CD4-positive, alpha-beta T cell (primary cell): ENCODE data around the gene PLOD3. TPM values are rescaled to one million over a fixed set of nuclear protein-coding genes. Genes with fewer than 3 reads are reported as not detected.

Experiments
- ATAC-seq: fragments of 200-7000 bp; cut with Tn5 transposase; one replicate; pipeline ENCODE4 v1.10.0; 2022; ENCODE audit warnings: mild to moderate bottlenecking; ENCODE audit not compliant: poor library complexity
- CTCF ChIA-PET: fragments of 350-600 bp; sonication (Branson Sonifier 250); formaldehyde crosslinking; loops from one replicate; lab custom pipeline; 2021; ENCODE audit warnings: antibody characterized with exemption, inconsistent platforms; lab: Charles Lee
- POLR2A ChIA-PET: fragments of 350-600 bp; sonication (Branson Sonifier 250); formaldehyde crosslinking; loops from one replicate; lab custom pipeline; 2021; ENCODE audit warnings: antibody characterized with exemption, inconsistent platforms; lab: Charles Lee
- DNase-seq, 14 experiments: peaks; one replicate each; pipeline ENCODE4 v3.0.0-alpha.2; 2013 to 2020; ENCODE audit warnings: mixed read lengths in 2 of 14
- H3K27ac ChIP-seq, 2 donors: one replicate each; pipeline versions ENCODE4 v1.5.1 to v1.7.0; 2013; ENCODE audit warnings: low read length in 2 of 2, low read depth in 1 of 2, mild to moderate bottlenecking in 1 of 2
- H3K27me3 ChIP-seq, 2 experiments: 1 replicate in 1 of 2; 2 replicates in 1 of 2; pipeline versions ENCODE4 v1.6.1 to v1.7.0; 2013; ENCODE audit warnings: low read length in 2 of 2, control low read depth in 1 of 2, mild to moderate bottlenecking in 1 of 2, moderate library complexity in 1 of 2; ENCODE audit not compliant: insufficient read depth in 2 of 2, control insufficient read depth in 1 of 2
- H3K36me3 ChIP-seq: one replicate; pipeline ENCODE4 v1.6.1; 2013; ENCODE audit warnings: low read length, control low read depth; ENCODE audit not compliant: insufficient read depth
- H3K4me1 ChIP-seq: one replicate; pipeline ENCODE4 v1.6.1; 2013; ENCODE audit warnings: low read length, control low read depth; ENCODE audit not compliant: insufficient read depth
- H3K4me3 ChIP-seq: one replicate; pipeline ENCODE4 v1.5.1; 2013; ENCODE audit warnings: mild to moderate bottlenecking, low read length, moderate library complexity
- H3K9me3 ChIP-seq, 2 experiments: 1 replicate in 1 of 2; 2 replicates in 1 of 2; pipeline versions ENCODE4 v1.6.1 to v1.7.0; 2013; ENCODE audit warnings: low read length in 2 of 2, mild to moderate bottlenecking in 2 of 2, control low read depth in 1 of 2, moderate library complexity in 1 of 2; ENCODE audit not compliant: control insufficient read depth in 1 of 2, insufficient read depth in 1 of 2
- H3K27ac Mint-ChIP-seq: one replicate; pipeline ENCODE4 v1.8.0; 2020; ENCODE audit warnings: mixed read lengths
- H3K27me3 Mint-ChIP-seq: one replicate; pipeline ENCODE4 v1.8.0; 2021; ENCODE audit warnings: mixed read lengths
- H3K36me3 Mint-ChIP-seq: one replicate; pipeline ENCODE4 v1.8.0; 2021; ENCODE audit warnings: low read depth, mixed read lengths
- H3K4me1 Mint-ChIP-seq: one replicate; pipeline ENCODE4 v1.8.0; 2021; ENCODE audit warnings: low read depth, mixed read lengths
- H3K4me3 Mint-ChIP-seq: one replicate; pipeline ENCODE4 v1.8.0; 2020; ENCODE audit warnings: mild to moderate bottlenecking, mixed read lengths
- H3K9me3 Mint-ChIP-seq: one replicate; pipeline ENCODE4 v1.8.0; 2020; ENCODE audit warnings: mixed read lengths
- intact Hi-C, 2 experiments: fragments of 100-400 bp; cut with DNase I in 1 of 2; cut with micrococcal nuclease in 1 of 2; formaldehyde crosslinking; loops; one replicate each; pipeline versions ENCODE4 v1.15.1 to v1.9.0; 2023 to 2025; cut with DNase I, micrococcal nuclease
- total RNA-seq, 174 experiments: library from RNA in 2 of 174; stranded (reverse) in 2 of 174; gene quantifications; one replicate each; pipeline ENCODE4 v1.2.3 and lab custom pipeline; 2021 to 2026
- TF ChIP-seq, protein P1 (sequence below): fragments of 200-600 bp; IDR thresholded peaks from one replicate; pipeline ENCODE4 v1.8.0; 2022; ENCODE audit warnings: antibody characterized with exemption, mild to moderate bottlenecking

PLOD3 gene
- total RNA-seq, 2 experiments from 2014 or later, result 13.8 to 15.9 TPM

DNA sequence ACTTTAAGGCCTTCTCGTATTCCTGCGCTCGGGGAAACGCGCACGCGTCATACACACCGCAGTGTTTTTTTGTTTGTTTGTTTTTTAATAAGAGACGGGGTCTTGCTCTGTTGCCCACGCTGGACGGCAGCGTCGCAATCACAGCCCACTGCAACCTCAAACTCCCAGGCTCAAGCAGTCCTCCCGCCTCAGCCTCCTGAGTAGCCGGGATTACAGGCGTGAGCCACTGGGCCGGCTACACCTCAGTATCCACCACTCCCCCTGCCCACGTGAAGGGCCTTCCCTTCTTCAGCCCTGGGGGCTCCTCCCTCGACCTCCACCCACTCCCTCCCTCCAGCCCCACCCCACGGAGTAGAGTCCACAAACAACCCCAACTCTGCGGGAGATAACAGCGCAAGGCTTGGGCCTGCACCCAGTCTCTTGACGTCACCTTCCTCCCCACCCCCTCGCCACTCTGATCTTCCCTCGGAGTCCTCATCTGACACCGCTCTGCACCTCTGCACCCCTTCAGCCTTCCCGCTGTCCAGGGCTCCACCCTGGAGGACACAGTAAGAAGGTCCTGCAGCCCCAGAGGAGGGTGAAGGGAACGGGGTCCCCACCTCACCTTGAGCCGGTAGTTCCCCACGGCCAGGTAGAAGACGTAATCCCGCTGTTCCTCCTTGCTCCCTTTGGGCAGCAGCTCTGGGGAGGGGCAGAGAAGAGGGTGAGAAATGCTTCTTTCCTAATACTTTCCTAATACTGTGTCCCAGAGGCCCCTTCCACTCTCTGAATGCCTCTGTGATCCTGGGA lies 23.0 kb upstream of the PLOD3 start:
- H3K4me3 Mint-ChIP-seq, result no peak overlapping the region
- Histone ChIP-seq H3K4me3 (no peak overlapping the region), H3K27ac (no peak overlapping the region), H3K4me1 (peaks cover 21% of the 10 kb centered on the region), H3K27me3 (no peaks in the 10 kb centered on the region), H3K36me3 (peaks cover 51% of the 10 kb centered on the region), H3K9me3 (no peaks in the 10 kb centered on the region)
- intact Hi-C loops, result loop anchor here in 1 of 2 experiments (5.0 kb wide), 2 partner anchors 153 to 363 kb away; partner anchors contain the start of genes SRRT and TRIM56
- POLR2A ChIA-PET, result no interaction called here
- peaks cover 37% of the 10 kb centered on the region for H3K36me3 Mint-ChIP-seq
- TF ChIP-seq, protein P1, sequence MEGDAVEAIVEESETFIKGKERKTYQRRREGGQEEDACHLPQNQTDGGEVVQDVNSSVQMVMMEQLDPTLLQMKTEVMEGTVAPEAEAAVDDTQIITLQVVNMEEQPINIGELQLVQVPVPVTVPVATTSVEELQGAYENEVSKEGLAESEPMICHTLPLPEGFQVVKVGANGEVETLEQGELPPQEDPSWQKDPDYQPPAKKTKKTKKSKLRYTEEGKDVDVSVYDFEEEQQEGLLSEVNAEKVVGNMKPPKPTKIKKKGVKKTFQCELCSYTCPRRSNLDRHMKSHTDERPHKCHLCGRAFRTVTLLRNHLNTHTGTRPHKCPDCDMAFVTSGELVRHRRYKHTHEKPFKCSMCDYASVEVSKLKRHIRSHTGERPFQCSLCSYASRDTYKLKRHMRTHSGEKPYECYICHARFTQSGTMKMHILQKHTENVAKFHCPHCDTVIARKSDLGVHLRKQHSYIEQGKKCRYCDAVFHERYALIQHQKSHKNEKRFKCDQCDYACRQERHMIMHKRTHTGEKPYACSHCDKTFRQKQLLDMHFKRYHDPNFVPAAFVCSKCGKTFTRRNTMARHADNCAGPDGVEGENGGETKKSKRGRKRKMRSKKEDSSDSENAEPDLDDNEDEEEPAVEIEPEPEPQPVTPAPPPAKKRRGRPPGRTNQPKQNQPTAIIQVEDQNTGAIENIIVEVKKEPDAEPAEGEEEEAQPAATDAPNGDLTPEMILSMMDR, result no peak
- ATAC-seq, result no peak
- no peak overlapping the region for H3K27ac Mint-ChIP-seq
- CTCF ChIA-PET, result no interaction called here
- H3K4me1 Mint-ChIP-seq, result peaks cover 28% of the 10 kb centered on the region
- no peak for DNase-seq
- no peaks in the 10 kb centered on the region for H3K9me3 Mint-ChIP-seq
- H3K27me3 Mint-ChIP-seq, result no peaks in the 10 kb centered on the region

DNA sequence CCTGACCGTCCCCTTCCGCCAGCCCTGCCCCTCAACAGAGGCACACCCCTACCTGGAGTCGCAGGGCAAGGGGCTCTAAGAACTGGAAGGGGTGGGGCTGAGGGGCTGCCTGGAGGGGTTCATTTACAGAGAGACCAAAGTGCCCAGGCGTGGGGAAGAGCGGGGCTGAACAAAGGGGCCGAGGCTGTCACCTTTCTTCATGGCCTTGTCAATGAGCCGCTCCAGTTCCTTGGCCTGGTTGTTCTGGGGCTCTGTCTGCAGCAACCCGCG lies 22.5 kb upstream of the PLOD3 start:
- no peak overlapping the region for H3K27ac Mint-ChIP-seq
- Histone ChIP-seq H3K4me1 (peaks cover 16% of the 10 kb centered on the region), H3K4me3 (no peak overlapping the region), H3K36me3 (peaks cover 51% of the 10 kb centered on the region), H3K9me3 (no peaks in the 10 kb centered on the region), H3K27me3 (no peaks in the 10 kb centered on the region), H3K27ac (no peak overlapping the region)
- ATAC-seq, result no peak
- intact Hi-C loops, result loop anchor here in 1 of 2 experiments (5.0 kb wide), 2 partner anchors 153 to 363 kb away; partner anchors contain the start of genes SRRT and TRIM56
- DNase-seq, result no peak
- H3K27me3 Mint-ChIP-seq, result no peaks in the 10 kb centered on the region
- peaks cover 22% of the 10 kb centered on the region for H3K4me1 Mint-ChIP-seq
- ChIA-PET POLR2A (no interaction called here), CTCF (no interaction called here)
- no peaks in the 10 kb centered on the region for H3K9me3 Mint-ChIP-seq
- H3K36me3 Mint-ChIP-seq, result peaks cover 33% of the 10 kb centered on the region
- no peak overlapping the region for H3K4me3 Mint-ChIP-seq
- TF ChIP-seq, protein P1, result no peak

DNA sequence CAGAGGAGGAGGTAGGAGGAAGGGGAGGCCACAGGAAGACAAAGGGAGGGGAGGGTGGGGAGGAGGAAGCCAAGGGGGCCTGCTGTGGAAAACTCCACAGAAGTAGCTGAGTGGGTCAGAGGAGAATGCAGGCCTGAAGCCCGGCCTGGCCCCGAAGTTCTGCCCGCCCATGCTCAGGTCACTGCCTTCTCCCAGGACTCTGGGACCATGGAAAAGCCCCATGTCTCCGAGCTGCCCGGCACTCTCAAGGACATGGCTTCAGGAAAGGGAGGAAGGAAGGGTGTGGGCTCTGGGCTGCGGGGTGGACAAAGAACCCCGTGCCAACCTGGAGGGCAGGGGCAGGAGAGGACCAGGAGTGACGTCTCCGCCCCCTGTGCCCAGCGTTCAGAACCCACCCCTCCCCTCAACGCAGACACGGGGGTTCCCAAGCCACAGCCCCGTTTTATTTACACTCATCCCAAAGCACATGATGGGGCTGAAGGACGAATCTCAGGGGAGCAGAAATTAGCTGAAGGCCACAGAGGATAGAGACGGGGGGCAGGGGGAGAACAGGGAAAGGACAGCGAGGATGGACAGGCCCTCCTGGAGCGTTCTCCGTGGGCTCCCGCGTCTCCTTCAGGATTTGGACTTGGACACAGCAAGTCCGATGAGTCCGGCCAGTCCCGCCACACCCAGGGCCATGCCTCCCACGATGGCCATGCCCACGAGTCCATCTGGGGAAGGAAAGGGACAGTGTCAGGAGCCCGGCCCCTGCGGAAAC lies 22.0 kb upstream of the PLOD3 start:
- DNase-seq, result no peak
- no peak overlapping the region for H3K4me3 Mint-ChIP-seq
- H3K27me3 Mint-ChIP-seq, result no peaks in the 10 kb centered on the region
- no peak overlapping the region for H3K4me3 ChIP-seq
- POLR2A ChIA-PET, result no interaction called here
- H3K36me3 Mint-ChIP-seq, result peaks cover 27% of the 10 kb centered on the region
- CTCF ChIA-PET, result no interaction called here
- ATAC-seq, result no peak
- TF ChIP-seq, protein P1, result no peak
- H3K27ac ChIP-seq, result no peak overlapping the region
- peaks cover 17% of the 10 kb centered on the region for H3K4me1 Mint-ChIP-seq
- no peaks in the 10 kb centered on the region for H3K27me3 ChIP-seq
- no peaks in the 10 kb centered on the region for H3K9me3 Mint-ChIP-seq
- peaks cover 15% of the 10 kb centered on the region for H3K4me1 ChIP-seq
- H3K36me3 ChIP-seq, result peaks cover 51% of the 10 kb centered on the region
- intact Hi-C loops, result no loop called here
- H3K27ac Mint-ChIP-seq, result no peak overlapping the region
- no peaks in the 10 kb centered on the region for H3K9me3 ChIP-seq
